Stimulated activated CD8-positive, alpha-beta memory T cell treated with anti-CD3 and anti-CD28 coated beads, Interleukin-7, amount 100 ng/mL, for 1 hour (primary cell): Measurements from ENCODE around the gene RPS3.
"Not testable (repeated sequence)": the region's sequence is repeated elsewhere in the genome, so short reads cannot be mapped to it uniquely, and the experiment has no call there.

Experiments
- DNase-seq, 2 donors: peaks; one replicate each; pipeline ENCODE4 v3.0.0-alpha.2; 2020; ENCODE audit warnings: low read depth in 2 of 2

Gene RPS3

GRCh38 chr11:75380245-75380644 is 19.1 kb upstream of the RPS3 start:
- no peak for DNase-seq

- no peak for DNase-seq
Observed at GRCh38 chr11:75380716-75381420, 18.4 kb upstream of the RPS3 start.

GRCh38 chr11:75383246-75383645 is 16.1 kb upstream of the RPS3 start:
- no peak for DNase-seq

- DNase-seq: peak; percentile 54 to 62
Observed at GRCh38 chr11:75384438-75385080, 14.8 kb upstream of the RPS3 start.

GRCh38 chr11:75386942-75387630 is 12.2 kb upstream of the RPS3 start:
- DNase-seq: no peak

GRCh38 chr11:75387736-75388294 is 11.5 kb upstream of the RPS3 start:
- no peak for DNase-seq

GRCh38 chr11:75388386-75389275 is 10.7 kb upstream of the RPS3 start:
- DNase-seq: peak; percentile 24 to 34

GRCh38 chr11:75389276-75389605 is 10.1 kb upstream of the RPS3 start:
- no peak for DNase-seq

- no peak for DNase-seq
Observed at GRCh38 chr11:75389925-75390324, 9.4 kb upstream of the RPS3 start.

GRCh38 chr11:75394085-75394840 is 5.1 kb upstream of the RPS3 start:
- DNase-seq: no peak

GRCh38 chr11:75398906-75399305 is 412 bp upstream of the RPS3 start:
- no peak for DNase-seq

- DNase-seq: no peak
Observed at GRCh38 chr11:75400146-75400865, 988 bp downstream of the RPS3 start.

- no peak for DNase-seq
Observed at GRCh38 chr11:75402002-75402773, 2.9 kb downstream of the RPS3 start.

GRCh38 chr11:75403037-75403436 is 3.7 kb downstream of the RPS3 start:
- DNase-seq: no peak

- DNase-seq: no peak
Observed at GRCh38 chr11:75403983-75404658, 4.8 kb downstream of the RPS3 start.

- DNase-seq: no peak
Observed at GRCh38 chr11:75406338-75406777, 7.0 kb downstream of the RPS3 start.

GRCh38 chr11:75408957-75409219 is 9.6 kb downstream of the RPS3 start:
- DNase-seq: no peak

GRCh38 chr11:75409971-75410370 is 10.7 kb downstream of the RPS3 start:
- DNase-seq: not testable (repeated sequence)

- DNase-seq: not testable (repeated sequence)
Observed at GRCh38 chr11:75413146-75413545, 13.8 kb downstream of the RPS3 start.
